ENCODE data around the gene PPP6R2.

PPP6R2 gene

GRCh38 chr22:50303515-50303847 lies 39.6 kb upstream of the PPP6R2 start:
- Mint-ChIP-seq H3K27me3 (peaks cover 6% of the 10 kb centered on the region), H3K36me3 (ENCODE audit: low read depth) (no peaks in the 10 kb centered on the region), H3K4me3 (no peak overlapping the region), H3K4me1 (peaks cover 14% of the 10 kb centered on the region), H3K27ac (no peak overlapping the region), H3K9me3 (no peaks in the 10 kb centered on the region)
- ATAC-seq = no peak
- DNase-seq = no peak

GRCh38 chr22:50303848-50304527 lies 39.1 kb upstream of the PPP6R2 start:
- H3K9me3 Mint-ChIP-seq = no peaks in the 10 kb centered on the region
- peaks cover 6% of the 10 kb centered on the region for H3K27me3 Mint-ChIP-seq
- DNase-seq (no peak), ATAC-seq (no peak)
- no peak overlapping the region for H3K27ac Mint-ChIP-seq
- peak overlapping the region; percentile 21 for H3K4me3 Mint-ChIP-seq
- H3K4me1 Mint-ChIP-seq = peaks cover 17% of the 10 kb centered on the region
- no peaks in the 10 kb centered on the region for H3K36me3 Mint-ChIP-seq (ENCODE audit: low read depth)

GRCh38 chr22:50304528-50305392 lies 38.4 kb upstream of the PPP6R2 start:
- peaks cover 17% of the 10 kb centered on the region for H3K4me1 Mint-ChIP-seq
- H3K9me3 Mint-ChIP-seq = no peaks in the 10 kb centered on the region
- no peak for DNase-seq
- H3K4me3 Mint-ChIP-seq = peak overlapping the region; percentile 21
- no peaks in the 10 kb centered on the region for H3K36me3 Mint-ChIP-seq (ENCODE audit: low read depth)
- H3K27ac Mint-ChIP-seq = no peak overlapping the region
- H3K27me3 Mint-ChIP-seq = peaks cover 6% of the 10 kb centered on the region
- ATAC-seq = no peak

- ATAC-seq (no peak), DNase-seq (no peak)
- no peaks in the 10 kb centered on the region for H3K36me3 Mint-ChIP-seq (ENCODE audit: low read depth)
- no peaks in the 10 kb centered on the region for H3K9me3 Mint-ChIP-seq
- peaks cover 17% of the 10 kb centered on the region for H3K4me1 Mint-ChIP-seq
- peaks cover 6% of the 10 kb centered on the region for H3K27me3 Mint-ChIP-seq
- H3K27ac Mint-ChIP-seq = no peak overlapping the region
- H3K4me3 Mint-ChIP-seq = no peak overlapping the region
Observed at GRCh38 chr22:50305393-50305922, 37.7 kb upstream of the PPP6R2 start.

GRCh38 chr22:50305923-50306566 lies 37.1 kb upstream of the PPP6R2 start:
- Mint-ChIP-seq H3K9me3 (no peaks in the 10 kb centered on the region), H3K4me3 (peak overlapping the region; percentile 40), H3K27me3 (peaks cover 6% of the 10 kb centered on the region), H3K4me1 (peaks cover 17% of the 10 kb centered on the region), H3K36me3 (ENCODE audit: low read depth) (no peaks in the 10 kb centered on the region), H3K27ac (no peak overlapping the region)
- DNase-seq = no peak
- ATAC-seq = no peak

- Mint-ChIP-seq H3K36me3 (ENCODE audit: low read depth) (no peaks in the 10 kb centered on the region), H3K4me1 (peaks cover 15% of the 10 kb centered on the region), H3K4me3 (no peak within 1 kb of the TSS), H3K27ac (no peak within 1 kb of the TSS), H3K9me3 (no peaks in the 10 kb centered on the region), H3K27me3 (peaks cover 6% of the 10 kb centered on the region)
- peak; percentile 27 for ATAC-seq
- peak; percentile 53 for DNase-seq
Observed at GRCh38 chr22:50306753-50307749, 36.1 kb upstream of the PPP6R2 start, which contains the start of gene PLXNB2. TSS of gene PLXNB2 (minus strand) at chr22:50307646. CDS start at chr22:50290584, 17,062 bp downstream.

GRCh38 chr22:50307890-50308596 lies 35.1 kb upstream of the PPP6R2 start:
- Mint-ChIP-seq H3K9me3 (no peaks in the 10 kb centered on the region), H3K4me1 (peaks cover 13% of the 10 kb centered on the region), H3K36me3 (ENCODE audit: low read depth) (no peaks in the 10 kb centered on the region), H3K27me3 (peaks cover 6% of the 10 kb centered on the region), H3K27ac (no peak overlapping the region), H3K4me3 (no peak overlapping the region)
- no peak for DNase-seq
- ATAC-seq = no peak

GRCh38 chr22:50308597-50308935 lies 34.6 kb upstream of the PPP6R2 start:
- H3K36me3 Mint-ChIP-seq (ENCODE audit: low read depth) = no peaks in the 10 kb centered on the region
- H3K4me1 Mint-ChIP-seq = peaks cover 13% of the 10 kb centered on the region
- H3K27ac Mint-ChIP-seq = no peak overlapping the region
- H3K27me3 Mint-ChIP-seq = peaks cover 6% of the 10 kb centered on the region
- peak overlapping the region; percentile 25 for H3K4me3 Mint-ChIP-seq
- ATAC-seq (no peak), DNase-seq (no peak)
- no peaks in the 10 kb centered on the region for H3K9me3 Mint-ChIP-seq

GRCh38 chr22:50308986-50309600 lies 34.0 kb upstream of the PPP6R2 start:
- Mint-ChIP-seq H3K4me1 (peaks cover 17% of the 10 kb centered on the region), H3K36me3 (ENCODE audit: low read depth) (no peaks in the 10 kb centered on the region), H3K27ac (no peak overlapping the region), H3K27me3 (peaks cover 6% of the 10 kb centered on the region), H3K9me3 (no peaks in the 10 kb centered on the region), H3K4me3 (peak overlapping the region; percentile 25)
- no peak for DNase-seq
- ATAC-seq = no peak

GRCh38 chr22:50309601-50309991 lies 33.5 kb upstream of the PPP6R2 start:
- H3K9me3 Mint-ChIP-seq = no peaks in the 10 kb centered on the region
- no peak overlapping the region for H3K27ac Mint-ChIP-seq
- H3K27me3 Mint-ChIP-seq = peaks cover 6% of the 10 kb centered on the region
- no peak for ATAC-seq
- H3K36me3 Mint-ChIP-seq (ENCODE audit: low read depth) = no peaks in the 10 kb centered on the region
- H3K4me1 Mint-ChIP-seq = peaks cover 19% of the 10 kb centered on the region
- no peak for DNase-seq
- H3K4me3 Mint-ChIP-seq = no peak overlapping the region

- peaks cover 6% of the 10 kb centered on the region for H3K27me3 Mint-ChIP-seq
- DNase-seq (no peak), ATAC-seq (no peak)
- H3K4me1 Mint-ChIP-seq = peaks cover 23% of the 10 kb centered on the region
- no peaks in the 10 kb centered on the region for H3K36me3 Mint-ChIP-seq (ENCODE audit: low read depth)
- no peak overlapping the region for H3K4me3 Mint-ChIP-seq
- no peaks in the 10 kb centered on the region for H3K9me3 Mint-ChIP-seq
- H3K27ac Mint-ChIP-seq = no peak overlapping the region
Observed at GRCh38 chr22:50310031-50310722, 33.0 kb upstream of the PPP6R2 start.

- H3K27me3 Mint-ChIP-seq = peaks cover 4% of the 10 kb centered on the region
- H3K27ac Mint-ChIP-seq = no peak overlapping the region
- ATAC-seq (no peak), DNase-seq (no peak)
- H3K9me3 Mint-ChIP-seq = no peaks in the 10 kb centered on the region
- peaks cover 25% of the 10 kb centered on the region for H3K4me1 Mint-ChIP-seq
- H3K4me3 Mint-ChIP-seq = no peak overlapping the region
- H3K36me3 Mint-ChIP-seq (ENCODE audit: low read depth) = no peaks in the 10 kb centered on the region
Observed at GRCh38 chr22:50310949-50311444, 32.1 kb upstream of the PPP6R2 start.
